GM10847 (cell line): Measurements from ENCODE around the gene MRAP.

ENCODE experiments used
- POLR2A ChIP-seq: IDR thresholded peaks from 2 replicates; pipeline ENCODE4 v1.6.1; 2011; ENCODE audit not compliant: insufficient read length; ENCODE audit errors: extremely low read depth

MRAP gene

DNA sequence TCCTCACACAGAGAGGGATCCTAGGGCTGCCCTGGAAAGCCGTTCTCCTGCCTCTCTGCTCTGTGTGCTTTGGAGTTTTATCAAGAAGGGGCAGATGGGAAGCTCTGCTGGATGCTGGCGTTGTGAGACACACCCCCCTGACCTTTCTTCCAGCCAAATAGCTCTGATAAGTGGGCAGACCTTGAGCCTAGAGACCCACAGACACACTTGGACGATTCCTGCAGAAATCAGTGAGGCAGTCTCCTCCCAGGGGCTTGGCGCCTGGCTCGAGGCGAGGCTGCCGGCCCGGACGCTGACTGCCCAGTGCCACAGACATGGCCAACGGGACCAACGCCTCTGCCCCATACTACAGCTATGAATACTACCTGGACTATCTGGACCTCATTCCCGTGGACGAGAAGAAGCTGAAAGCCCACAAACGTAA is at the start of gene MRAP:
Gene MRAP, plus strand, starts transcription at position 198 of the 424 bp plus-strand sequence. Its CDS starts 117 bp downstream, at position 315.
- TF ChIP-seq POLR2A: no peak

DNA sequence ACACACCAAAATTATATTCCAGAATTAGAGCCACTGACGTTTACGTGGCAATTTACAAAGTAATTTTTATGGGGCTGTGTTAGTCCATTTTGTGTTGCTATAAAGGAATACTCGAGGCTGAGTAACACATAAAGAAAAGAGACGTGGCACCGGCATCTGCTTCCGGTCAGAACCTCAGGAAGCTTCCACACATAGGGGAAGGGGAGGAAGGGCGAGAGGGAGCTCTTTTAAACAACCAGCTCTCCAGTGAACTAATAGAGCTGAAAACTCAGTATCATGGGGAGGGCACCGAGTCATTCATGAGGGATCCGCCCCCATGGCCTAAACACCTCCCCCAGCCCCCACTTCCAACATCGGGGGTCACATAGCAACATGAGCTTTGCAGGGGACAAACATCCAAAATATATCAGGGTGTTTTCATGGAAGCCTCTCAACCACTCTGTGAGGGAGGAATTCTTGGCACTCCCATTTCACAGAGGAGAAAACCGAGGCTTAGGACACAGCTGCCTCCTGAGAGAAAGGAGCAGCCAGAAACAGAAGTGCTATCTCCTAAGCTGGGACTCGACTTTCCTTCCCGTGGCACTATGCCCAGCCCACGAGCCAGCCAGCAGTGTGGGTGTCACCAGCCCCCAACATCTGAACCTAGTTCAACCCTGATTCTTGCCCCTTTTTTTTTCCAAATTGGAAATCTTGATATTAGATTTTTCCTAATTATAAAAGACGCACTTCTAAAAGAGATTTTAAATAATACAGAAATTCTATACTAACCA is 49.0 kb upstream of the MRAP start:
- TF ChIP-seq POLR2A: no peak

- TF ChIP-seq POLR2A: no peak
Observed at GRCh38 chr21:32252136-32252535, 46.5 kb upstream of the MRAP start.

DNA sequence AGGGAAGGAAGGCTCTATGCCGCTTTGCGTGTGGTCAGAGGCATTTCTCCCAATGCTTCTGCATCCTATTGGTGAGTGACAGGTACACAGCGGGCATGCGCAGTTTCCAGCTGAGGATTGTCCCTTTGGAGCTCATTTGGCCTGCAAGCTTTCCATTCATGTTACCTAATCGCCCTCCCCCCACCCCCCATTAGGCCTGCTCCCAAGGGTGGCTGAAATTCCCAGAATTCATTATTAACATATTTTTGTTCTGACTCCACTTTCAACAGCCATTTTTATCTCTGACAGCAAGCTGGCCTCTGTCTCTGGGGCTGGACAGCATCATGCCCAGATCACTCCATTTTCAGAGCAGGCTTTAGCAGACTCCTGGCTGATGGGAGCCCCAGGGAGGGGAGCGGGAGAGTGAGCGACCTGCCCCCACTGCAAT is 45.4 kb upstream of the MRAP start:
- no peak for TF ChIP-seq POLR2A

DNA sequence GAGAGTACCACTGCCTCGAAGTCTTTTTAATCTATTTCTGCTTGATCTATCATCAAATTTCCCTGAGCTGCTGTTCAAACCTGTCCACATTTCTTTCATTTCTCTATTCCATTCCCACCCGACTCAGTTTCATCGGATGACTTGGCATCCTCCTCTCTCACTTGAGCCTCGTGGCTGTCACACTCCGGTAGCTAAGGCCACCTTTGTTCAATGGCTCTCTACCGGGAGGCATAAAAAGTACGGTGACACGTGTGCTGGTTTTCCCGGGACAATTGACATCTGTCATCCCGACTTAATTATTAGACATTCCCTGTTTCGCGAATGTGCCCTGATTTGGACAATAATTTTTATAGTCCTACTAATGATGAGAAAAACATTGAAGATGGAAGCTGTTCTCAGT is 42.4 kb upstream of the MRAP start:
- TF ChIP-seq POLR2A: no peak

DNA sequence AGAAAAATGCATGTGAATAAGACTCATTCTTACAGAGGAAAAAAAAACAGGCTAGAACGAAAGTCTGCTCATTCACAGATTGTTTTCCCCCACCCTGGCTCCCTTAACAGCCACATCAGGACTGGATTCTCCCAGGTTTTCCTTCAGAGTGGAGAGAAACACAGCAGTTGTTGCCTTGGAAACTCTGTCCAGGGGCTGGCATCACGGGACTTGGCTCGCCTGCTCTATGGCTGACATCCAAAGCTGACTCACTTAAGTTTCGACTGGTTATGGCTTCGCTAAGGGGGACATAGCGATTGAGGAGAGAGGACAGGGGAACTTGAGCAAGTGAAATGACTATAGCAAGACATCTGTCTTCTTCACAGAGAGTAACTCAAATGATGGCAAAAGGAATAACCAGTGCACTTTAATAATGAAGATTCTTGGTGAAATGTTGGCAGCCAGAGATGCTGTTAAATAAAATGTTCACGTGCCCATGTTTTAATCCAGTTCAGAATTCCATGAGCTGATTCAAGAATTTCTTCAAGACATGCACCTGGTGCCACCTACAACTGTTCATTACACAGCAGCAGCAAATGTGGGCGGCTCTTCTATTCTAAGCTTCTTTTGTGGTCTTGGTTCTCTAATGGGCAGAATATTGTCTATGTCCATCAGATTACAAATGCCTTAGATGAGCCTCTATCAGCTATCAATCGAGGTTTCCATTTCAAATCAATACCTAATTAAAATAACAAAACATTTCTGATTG is 41.6 kb upstream of the MRAP start:
- no peak for TF ChIP-seq POLR2A

GRCh38 chr21:32257962-32258785 is 40.5 kb upstream of the MRAP start:
- TF ChIP-seq POLR2A: no peak

- no peak for TF ChIP-seq POLR2A
Observed at GRCh38 chr21:32260130-32260529, 38.5 kb upstream of the MRAP start.

GRCh38 chr21:32261929-32262328 is 36.7 kb upstream of the MRAP start:
- no peak for TF ChIP-seq POLR2A

- TF ChIP-seq POLR2A: no peak
Observed at GRCh38 chr21:32270748-32271147, 27.9 kb upstream of the MRAP start.

GRCh38 chr21:32276671-32277070 is 22.0 kb upstream of the MRAP start:
- TF ChIP-seq POLR2A: no peak

DNA sequence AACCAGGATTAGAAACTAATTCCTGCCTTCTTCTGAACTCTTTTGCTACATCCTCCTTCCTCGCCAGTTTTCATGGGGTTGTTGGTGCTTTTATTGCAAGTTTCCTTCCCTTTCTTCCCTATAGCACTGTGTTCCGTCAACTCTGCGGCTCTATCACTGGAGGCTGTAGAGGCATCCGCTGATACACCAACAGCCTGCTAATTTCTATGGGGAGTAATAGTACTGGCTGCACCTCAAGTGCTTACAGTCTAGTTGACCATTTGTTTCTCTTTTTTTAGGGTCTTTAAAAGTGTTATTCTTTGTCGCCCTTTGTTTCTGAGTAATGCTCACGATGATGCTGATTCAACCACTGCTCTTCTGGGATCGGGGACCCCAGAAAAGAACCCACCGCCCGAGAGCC is 20.6 kb upstream of the MRAP start:
- no peak for TF ChIP-seq POLR2A

DNA sequence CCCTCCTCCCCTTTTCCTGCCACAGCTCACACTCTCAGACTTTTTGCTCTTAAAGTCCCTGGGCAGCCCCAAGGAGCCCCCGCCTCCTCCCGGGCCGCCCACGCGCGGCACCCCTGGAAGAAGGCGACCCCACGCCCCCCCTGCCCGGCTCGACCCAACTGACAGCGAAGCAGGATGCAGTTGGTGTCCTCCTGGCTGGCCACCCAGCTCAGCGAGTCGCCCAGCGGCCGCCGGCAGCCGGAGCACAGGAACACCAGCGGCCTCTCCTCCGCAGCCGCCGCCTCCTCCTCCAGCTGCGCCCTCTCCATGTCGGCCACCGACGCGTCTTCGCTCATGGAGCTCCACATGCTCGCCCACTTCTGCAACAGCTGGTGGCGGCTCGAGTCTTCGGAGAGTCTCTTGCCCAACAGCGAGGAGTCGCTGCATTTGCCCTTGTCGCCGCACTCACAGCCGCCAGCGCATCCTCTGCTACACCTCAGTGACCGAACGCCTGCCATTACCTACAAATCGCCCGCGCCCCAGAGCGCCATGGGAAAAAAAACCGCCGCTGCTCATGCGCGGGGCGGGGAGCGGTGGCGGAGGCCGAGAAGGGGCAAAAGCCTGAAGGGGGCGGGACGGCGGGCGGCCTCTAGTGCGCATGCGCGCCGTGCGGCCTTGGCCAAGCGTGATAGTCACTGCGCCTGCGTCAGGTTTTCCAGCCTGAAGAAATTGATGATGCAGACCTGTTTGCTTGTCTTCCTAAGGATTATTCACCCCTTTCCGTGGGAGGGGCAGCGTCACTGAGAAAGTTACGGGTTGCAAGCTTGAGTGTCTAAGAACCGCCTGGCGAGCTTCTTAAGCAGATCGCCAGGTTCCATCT is 19.9 kb upstream of the MRAP start, which contains the start of gene MIS18A:
Gene MIS18A, minus strand, starts transcription at position 532 of the 859 bp plus-strand sequence. Its CDS starts 35 bp downstream, at position 497.
- peak; percentile 61 for TF ChIP-seq POLR2A

- TF ChIP-seq POLR2A: no peak
Observed at GRCh38 chr21:32279377-32279680, 19.3 kb upstream of the MRAP start.

- no peak for TF ChIP-seq POLR2A
Observed at GRCh38 chr21:32281531-32281930, 17.1 kb upstream of the MRAP start.
